ENCODE data around the gene HBA2.
"Not testable (repeated sequence)": the region's sequence is repeated elsewhere in the genome, so short reads cannot be mapped to it uniquely, and the experiment has no call there.

The HBA2 gene

DNA sequence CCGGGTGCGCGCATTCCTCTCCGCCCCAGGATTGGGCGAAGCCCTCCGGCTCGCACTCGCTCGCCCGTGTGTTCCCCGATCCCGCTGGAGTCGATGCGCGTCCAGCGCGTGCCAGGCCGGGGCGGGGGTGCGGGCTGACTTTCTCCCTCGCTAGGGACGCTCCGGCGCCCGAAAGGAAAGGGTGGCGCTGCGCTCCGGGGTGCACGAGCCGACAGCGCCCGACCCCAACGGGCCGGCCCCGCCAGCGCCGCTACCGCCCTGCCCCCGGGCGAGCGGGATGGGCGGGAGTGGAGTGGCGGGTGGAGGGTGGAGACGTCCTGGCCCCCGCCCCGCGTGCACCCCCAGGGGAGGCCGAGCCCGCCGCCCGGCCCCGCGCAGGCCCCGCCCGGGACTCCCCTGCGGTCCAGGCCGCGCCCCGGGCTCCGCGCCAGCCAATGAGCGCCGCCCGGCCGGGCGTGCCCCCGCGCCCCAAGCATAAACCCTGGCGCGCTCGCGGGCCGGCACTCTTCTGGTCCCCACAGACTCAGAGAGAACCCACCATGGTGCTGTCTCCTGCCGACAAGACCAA lies at the start of gene HBA2:
HBA2 (plus strand) TSS at position 503 of the 568 bp plus-strand sequence; CDS start at position 540, 37 bp downstream.
- DNase-seq, result not testable (repeated sequence)

DNA sequence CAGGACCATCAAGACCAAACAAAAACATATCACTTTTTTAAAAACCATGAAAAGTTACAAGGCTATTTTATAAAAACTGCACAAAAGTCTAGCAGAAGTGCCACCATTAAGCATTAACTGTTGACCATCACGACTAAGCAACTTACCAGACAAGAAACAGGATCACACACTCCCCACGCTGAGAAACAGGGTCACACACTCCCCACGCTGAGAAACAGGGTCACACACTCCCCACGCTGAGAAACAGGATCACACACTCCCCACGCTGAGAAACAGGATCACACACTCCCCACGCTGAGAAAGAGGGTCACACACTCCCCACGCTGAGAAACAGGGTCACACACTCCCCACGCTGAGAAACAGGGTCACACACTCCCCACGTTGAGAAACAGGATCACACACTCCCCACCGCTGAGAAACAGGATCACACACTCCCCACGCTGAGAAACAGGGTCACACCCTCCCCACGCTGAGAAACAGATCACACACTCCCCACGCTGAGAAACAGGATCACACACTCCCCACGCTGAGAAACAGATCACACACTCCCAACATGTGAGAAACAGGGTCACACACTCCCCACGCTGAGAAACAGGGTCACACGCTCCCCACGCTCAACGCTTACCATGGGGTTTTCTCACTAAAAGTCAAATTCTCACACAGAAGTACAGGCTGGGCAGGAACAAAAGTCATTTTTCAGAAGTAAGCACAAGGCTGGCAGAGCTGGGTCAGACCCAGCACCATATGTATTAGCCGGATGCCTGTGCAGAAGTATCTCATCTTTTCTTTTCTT lies 48.9 kb upstream of the HBA2 start:
- not testable (repeated sequence) for DNase-seq

- no peak for DNase-seq
Observed at GRCh38 chr16:125011-125410, 47.7 kb upstream of the HBA2 start.

- DNase-seq, result no peak
Observed at GRCh38 chr16:129075-129474, 43.6 kb upstream of the HBA2 start.

DNA sequence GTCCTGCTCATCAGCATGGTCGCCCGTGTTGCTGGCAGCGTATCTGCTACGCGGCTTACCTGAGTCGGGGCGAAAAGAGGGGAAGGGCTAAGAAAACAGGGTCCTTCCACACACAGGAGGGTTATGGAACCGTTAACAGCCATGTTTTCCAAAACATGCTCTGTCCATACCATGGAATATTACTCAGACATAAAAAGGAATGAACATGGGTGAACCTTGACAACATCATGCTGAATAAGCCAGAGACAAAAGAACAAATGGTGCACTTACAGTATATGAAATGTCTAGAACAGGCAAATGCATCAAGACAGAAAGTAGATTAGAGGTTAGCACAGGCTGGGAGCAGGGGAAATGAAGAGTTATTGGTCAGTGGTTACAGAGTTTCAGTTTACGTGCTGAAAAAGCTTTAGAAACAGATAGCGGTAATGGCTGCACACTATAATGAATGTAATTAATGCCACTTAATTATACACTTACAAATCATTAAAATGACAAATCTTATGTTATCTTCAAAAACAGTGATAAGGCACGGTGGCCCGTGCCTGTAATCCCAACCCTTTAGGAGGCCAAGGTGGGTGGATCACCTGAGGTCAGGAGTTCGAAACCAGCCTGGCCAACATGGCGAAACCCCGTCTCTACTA lies 42.0 kb upstream of the HBA2 start:
- no peak for DNase-seq

GRCh38 chr16:132120-132519 lies 40.6 kb upstream of the HBA2 start:
- no peak for DNase-seq

DNA sequence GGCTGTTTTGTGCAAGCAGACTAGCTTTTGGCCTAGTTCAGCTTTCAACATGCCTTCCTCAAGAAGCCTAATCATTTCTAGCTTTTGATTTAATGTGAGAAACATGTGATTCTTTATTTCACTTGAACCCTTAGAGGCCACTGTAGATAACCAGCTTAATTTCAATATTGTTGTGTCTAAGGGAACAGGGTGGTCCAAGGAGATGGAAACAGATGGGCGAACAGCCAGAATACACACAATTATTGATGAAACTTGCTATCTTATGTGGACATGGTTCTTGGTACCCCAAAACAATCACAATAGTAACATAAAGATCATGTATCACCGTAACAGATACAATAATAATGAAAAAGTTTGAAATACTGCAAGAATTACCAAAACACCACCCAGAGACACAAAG lies 39.0 kb upstream of the HBA2 start:
- DNase-seq, result no peak

DNA sequence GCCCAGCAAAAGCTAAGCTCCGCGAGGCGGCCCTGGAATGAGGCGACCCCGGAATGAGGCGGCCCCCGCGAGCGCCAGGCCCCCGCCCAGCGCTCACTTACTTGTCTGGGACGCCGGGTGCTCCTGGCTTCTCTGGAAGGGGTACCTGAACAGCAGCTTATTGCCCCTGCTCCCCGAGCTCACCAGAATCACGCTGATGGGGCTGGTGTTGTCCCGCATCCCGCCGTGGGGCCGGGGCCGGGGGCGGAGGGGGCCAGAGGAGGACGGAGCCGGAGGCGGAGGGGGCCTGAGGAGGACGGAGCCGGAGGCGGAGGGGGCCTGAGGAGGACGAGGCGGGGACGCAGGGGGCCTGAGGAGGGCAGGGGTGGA lies 34.6 kb upstream of the HBA2 start:
- peak in 9 of 56 donors; percentile 8 to 19 (median 15) for DNase-seq

- DNase-seq, result no peak
Observed at GRCh38 chr16:140175-140857, 32.4 kb upstream of the HBA2 start.

GRCh38 chr16:142405-142967 lies 30.2 kb upstream of the HBA2 start:
- peak in 17 of 56 donors; percentile 2 to 46 (median 12) for DNase-seq

GRCh38 chr16:143047-143446 lies 29.6 kb upstream of the HBA2 start:
- DNase-seq, result no peak

DNA sequence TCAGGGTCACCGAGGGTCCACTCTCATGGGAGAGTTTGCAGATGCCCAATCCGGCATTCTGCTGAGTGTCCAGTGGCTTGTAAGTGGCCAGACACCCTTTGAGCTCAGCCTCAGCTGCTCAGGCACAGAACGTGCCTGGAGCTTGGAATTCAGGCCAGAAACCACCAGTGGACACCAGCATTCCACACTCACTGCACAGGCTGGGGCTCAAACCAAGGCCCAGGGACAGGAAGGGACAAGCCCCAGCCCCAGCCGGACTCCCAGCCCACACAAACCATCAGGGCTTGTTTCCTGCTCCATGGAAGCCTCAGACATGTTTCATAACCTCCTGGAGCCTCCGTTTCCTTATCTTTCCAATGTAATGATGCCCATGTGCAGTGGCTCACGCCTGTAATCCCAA lies 29.2 kb upstream of the HBA2 start:
- DNase-seq, result no peak

DNA sequence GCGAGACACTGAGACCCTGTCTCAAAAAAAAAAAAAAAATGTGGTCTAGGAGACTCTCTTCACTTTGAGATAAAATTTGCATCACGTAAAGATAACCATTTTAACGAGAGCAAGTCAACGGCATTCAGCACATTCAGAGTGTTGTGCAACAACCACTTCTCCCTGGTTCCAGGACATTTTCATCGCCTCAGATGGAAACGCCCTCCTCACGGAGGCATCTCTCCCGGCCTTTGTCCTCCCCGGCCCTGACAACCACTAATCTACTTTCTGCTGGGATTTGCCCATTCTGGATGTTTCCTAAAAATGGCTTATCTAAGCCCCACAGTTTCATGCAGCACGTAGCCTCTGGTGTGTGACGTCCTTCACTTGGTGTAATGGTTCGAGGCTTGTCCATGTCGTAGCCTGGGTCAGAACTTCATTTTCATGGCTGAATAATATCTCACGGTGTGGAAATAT lies 27.9 kb upstream of the HBA2 start:
- no peak for DNase-seq

DNA sequence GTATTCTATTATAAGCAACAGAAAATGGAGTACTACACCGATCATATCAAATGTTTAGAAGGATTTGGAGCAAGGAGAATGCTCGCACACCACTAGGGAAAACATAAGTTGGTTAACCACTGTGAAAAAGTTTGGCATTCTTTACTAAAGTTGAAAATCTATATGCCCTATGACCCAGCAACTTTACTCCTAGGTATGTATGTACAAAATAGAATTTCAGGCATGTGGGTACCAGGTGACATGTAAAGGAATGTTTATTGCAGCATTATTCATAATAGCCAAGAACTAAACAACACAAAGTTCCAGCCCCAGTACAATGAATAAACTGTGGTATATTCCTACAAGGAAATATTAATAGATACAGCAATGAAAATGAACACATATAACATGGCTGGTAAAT lies 26.0 kb upstream of the HBA2 start:
- no peak for DNase-seq

DNA sequence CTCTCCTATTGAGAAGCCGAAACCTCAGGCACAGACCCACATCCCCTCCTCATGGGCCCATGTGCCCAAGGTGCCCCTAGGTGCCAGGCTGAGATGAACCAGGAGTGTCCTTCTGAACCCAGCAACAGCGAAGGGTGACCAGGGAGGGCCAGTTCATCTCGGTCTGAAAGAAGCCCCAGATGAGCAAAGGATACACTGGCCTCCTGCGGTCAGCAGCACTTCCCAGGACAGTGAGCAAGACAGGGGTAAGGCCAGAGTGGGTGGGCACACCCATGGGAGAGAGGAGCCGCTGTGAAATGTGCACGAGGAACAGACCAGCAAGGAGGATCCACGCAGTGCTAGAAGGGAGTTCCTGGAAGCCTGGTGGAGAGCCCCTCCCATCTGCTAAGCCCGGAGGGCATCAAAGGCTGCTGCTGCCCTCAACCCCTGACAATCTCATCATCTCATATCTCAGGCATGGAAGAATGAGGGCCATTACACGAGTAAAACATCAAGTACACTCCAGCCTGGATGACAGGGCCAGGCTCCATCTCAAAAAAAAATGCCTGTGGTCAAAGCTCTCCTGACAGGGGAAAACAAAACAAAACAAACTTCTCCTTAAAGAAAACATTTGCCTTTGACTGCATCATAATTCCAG lies 23.5 kb upstream of the HBA2 start:
- DNase-seq, result no peak

DNA sequence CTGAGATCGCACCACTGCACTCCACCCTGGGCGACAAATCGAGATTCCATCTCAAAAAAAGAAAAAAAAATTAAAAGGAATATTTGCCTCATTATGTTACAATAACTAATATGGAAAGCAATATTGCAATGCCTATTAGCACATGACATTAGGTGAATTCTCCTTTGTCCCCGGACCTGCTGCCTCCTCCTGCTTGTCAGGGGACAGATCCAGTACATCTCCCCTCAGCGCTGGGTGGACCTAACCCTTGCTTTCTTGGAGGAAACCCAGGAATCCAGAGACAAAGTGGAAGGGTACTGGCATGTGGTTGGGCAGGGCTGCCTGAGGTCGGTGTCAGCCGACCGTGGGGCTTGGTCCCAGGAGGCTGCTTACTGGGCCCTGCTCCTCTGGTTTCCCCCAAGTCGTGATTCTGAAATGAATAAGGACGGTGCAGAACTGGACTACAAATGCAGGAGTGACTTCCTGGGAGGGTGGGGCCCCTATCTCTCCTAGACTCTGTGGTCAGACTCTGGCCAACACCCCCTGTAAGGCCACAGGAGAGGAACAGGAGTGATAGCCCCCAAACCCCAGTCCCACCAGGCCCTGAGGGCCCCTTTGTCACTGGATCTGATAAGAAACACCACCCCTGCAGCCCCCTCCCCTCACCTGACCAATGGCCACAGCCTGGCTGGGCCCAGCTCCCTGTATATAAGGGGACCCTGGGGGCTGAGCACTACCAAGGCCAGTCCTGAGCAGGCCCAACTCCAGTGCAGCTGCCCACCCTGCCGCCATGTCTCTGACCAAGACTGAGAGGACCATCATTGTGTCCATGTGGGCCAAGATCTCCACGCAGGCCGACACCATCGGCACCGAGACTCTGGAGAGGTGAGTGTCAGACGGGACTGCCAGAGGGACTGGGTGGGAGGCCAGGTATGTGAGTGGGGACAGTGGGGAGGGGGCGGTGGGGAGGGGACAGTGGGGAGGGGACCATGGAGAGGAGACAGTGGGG lies 20.2 kb upstream of the HBA2 start, which contains the start of gene HBZ:
HBZ (plus strand) TSS at position 504 of the 988 bp plus-strand sequence; CDS start at position 770, 266 bp downstream.
- DNase-seq, result no peak

DNA sequence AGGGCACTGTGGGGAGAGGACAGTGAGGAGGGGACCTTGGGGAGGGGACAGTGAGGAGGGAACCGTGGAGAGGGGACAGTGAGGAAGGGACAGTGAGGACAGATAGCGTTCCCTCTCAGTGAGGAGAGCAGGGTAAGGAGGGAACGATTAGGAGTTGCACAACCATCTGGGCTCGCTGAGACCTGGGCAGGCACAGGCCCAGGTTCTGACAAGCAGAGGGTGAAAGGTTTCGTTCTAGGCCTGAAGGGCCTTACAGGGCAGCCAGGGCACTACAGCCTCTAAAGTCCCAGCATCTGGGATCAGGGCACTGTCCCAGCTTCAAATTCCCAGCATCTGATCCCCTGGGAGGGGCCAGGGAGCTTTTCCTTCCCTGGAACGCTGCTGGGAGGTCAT lies 19.6 kb upstream of the HBA2 start:
- DNase-seq, result not testable (repeated sequence)

GRCh38 chr16:153550-154216 lies 19.0 kb upstream of the HBA2 start:
- DNase-seq, result not testable (repeated sequence)

Measured in nucleus accumbens (tissue), 56 donors.